Measurements from ENCODE around the gene CLINT1.

CLINT1 gene

DNA sequence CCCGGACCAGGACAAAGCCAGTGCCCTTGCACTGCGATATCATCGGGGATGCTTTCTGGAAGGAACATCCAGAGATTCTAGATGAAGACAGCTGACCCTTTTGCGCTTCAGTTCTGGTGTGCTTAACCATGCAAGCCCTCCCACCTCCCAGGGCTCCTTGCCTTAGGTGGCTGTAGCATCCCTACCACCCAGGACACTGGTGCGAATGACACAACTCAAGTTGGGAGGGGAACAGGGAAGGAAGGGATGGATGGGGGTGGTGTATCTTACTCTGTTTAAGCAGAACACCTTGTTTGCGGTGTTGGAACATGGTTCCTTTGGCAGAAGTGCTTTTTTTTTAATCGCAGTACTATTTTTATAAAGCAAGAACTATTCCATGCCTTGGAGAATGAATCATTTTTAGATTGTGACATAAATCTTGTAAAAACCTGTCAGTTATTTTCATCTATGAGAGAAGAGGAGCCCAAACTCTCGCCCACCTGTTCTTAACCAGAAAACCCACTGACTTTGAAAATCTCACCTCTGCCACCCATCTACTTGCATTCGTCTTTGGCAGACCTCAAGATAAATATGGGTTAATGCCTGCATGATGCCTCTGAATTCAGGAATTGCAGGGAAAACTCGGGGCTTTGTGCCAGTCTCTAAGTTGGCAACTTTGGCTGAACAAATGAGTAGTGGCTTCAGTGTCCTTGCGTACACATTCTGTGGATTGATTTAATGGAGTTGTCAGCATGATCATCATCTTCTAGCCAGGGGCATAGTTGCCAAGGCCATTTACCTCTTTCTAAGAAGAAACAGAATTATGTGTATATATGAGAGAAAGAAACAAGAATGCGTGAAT, 119.3 kb downstream of the CLINT1 start:
- no peak overlapping the region for H3K4me3 ChIP-seq
- H3K4me2 ChIP-seq = no peak overlapping the region
- no peaks in the 10 kb centered on the region for H4K20me1 ChIP-seq
- no peak for TF ChIP-seq Cebpa-rat (IDR thresholded peaks at IDR 0.05)
- peaks cover 11% of the 10 kb centered on the region for H3K4me1 ChIP-seq
- H3K36me3 ChIP-seq = peaks cover 10% of the 10 kb centered on the region; the same call in 1 of the 2 replicates
- H3K27ac ChIP-seq = no peak overlapping the region
- no peaks in the 10 kb centered on the region for H3K27me3 ChIP-seq
- no peaks in the 10 kb centered on the region for H3K9me3 ChIP-seq
- no peak overlapping the region for H3K9ac ChIP-seq

DNA sequence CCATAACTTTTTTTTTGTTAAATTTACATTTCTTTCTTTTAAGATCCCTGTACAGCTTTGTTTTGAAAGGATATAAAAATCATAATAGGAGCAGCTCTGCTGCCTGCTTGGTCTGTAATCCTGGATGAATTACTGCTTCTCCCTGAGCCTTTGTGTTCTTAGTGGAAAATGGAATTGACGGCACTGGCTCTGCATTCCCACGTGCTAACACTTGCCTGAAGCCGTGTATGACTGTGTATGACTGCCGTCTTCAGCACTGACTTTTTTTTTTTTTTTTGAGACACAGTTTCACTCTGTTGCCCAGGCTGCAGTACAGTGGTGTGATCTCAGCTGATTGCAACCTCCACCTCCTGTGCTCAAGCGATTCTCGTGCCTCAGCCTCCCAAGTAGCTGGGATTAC, 123.0 kb downstream of the CLINT1 start:
- Histone ChIP-seq H4K20me1 (no peaks in the 10 kb centered on the region), H3K9me3 (no peaks in the 10 kb centered on the region), H3K27me3 (no peaks in the 10 kb centered on the region), H3K4me3 (no peak overlapping the region), H3K36me3 (peaks cover 10% of the 10 kb centered on the region; the same call in 1 of the 2 replicates), H3K9ac (no peak overlapping the region), H3K4me2 (no peak overlapping the region), H3K4me1 (peaks cover 6% of the 10 kb centered on the region; the same call in 1 of the 2 replicates), H3K27ac (no peak overlapping the region)
- no peak for TF ChIP-seq Cebpa-rat (IDR thresholded peaks at IDR 0.05)
